ENCODE data around the gene MYO5A.

GRCh38 chr15:52463638-52464037 is 65.0 kb downstream of the MYO5A start:
- TF ChIP-seq POLR2A (IDR thresholded peaks at IDR 0.05; ENCODE audit: extremely low read depth, insufficient read length) = no peak
- TF ChIP-seq CTCF (IDR thresholded peaks at IDR 0.05; ENCODE audit: low read depth, low read length) = no peak

Data from NB4 (cell line).